Fibroblast of lung (primary cell): ENCODE data around the gene COL16A1. TPM values are rescaled to one million over a fixed set of nuclear protein-coding genes. Genes with fewer than 3 reads are reported as not detected.

Experiments
- DNase-seq, 2 donors: peaks; one replicate each; pipeline versions ENCODE4 v3.0.0 to v3.0.0-alpha.2; 2010; ENCODE audit warnings: low read depth in 2 of 2
- H2AFZ ChIP-seq: 2 replicates; pipeline ENCODE4 v1.5.1; 2012; ENCODE audit warnings: low read length, control low read depth, inconsistent platforms
- H3K27ac ChIP-seq: 2 replicates; pipeline ENCODE4 v1.5.1; 2011; ENCODE audit warnings: low read length, control low read depth; ENCODE audit not compliant: insufficient read depth
- H3K27me3 ChIP-seq: 2 replicates; pipeline ENCODE4 v1.5.1; 2011; ENCODE audit warnings: mild to moderate bottlenecking, low read length; ENCODE audit not compliant: control insufficient read depth, insufficient read depth
- H3K36me3 ChIP-seq: 2 replicates; pipeline ENCODE4 v1.5.1; 2011; ENCODE audit warnings: low read length; ENCODE audit not compliant: control insufficient read depth, insufficient read depth
- H3K4me1 ChIP-seq: 2 replicates; pipeline ENCODE4 v1.5.1; 2011; ENCODE audit warnings: low read length; ENCODE audit not compliant: control insufficient read depth, insufficient read depth; ENCODE audit errors: extremely low read depth
- H3K4me2 ChIP-seq: 2 replicates; pipeline ENCODE4 v1.5.1; 2011; ENCODE audit warnings: low read length, control low read depth; ENCODE audit not compliant: insufficient read depth; ENCODE audit errors: extremely low read depth
- H3K4me3 ChIP-seq, 4 experiments: fragments of 200-600 bp in 1 of 4; sonication (generic) in 1 of 4; replicated peaks in 1 of 4; 2 replicates each; pipeline ENCODE4 v1.5.1; 2011 to 2016; ENCODE audit warnings: low read length in 4 of 4, low read depth in 3 of 4, mild to moderate bottlenecking in 3 of 4, control low read depth in 2 of 4, inconsistent platforms in 1 of 4, mixed read lengths in 1 of 4; ENCODE audit not compliant: insufficient read depth in 1 of 4; ENCODE audit errors: control extremely low read depth in 1 of 4
- H3K79me2 ChIP-seq: 2 replicates; pipeline ENCODE4 v1.5.1; 2012; ENCODE audit warnings: mild to moderate bottlenecking, low read length, inconsistent platforms; ENCODE audit not compliant: control insufficient read depth, insufficient read depth
- H3K9ac ChIP-seq: 2 replicates; pipeline ENCODE4 v1.5.1; 2011; ENCODE audit warnings: mild to moderate bottlenecking, low read length, control low read depth; ENCODE audit not compliant: insufficient read depth
- H3K9me3 ChIP-seq: 2 replicates; pipeline ENCODE4 v1.5.1; 2012; ENCODE audit warnings: low read depth, low read length; ENCODE audit not compliant: control insufficient read depth, insufficient read depth
- H4K20me1 ChIP-seq: 2 replicates; pipeline ENCODE4 v1.5.1; 2011; ENCODE audit warnings: low read length; ENCODE audit not compliant: control insufficient read depth, insufficient read depth; ENCODE audit errors: extremely low read depth
- EZH2 ChIP-seq: IDR thresholded peaks from 2 replicates; pipeline ENCODE4 v1.5.1; 2012; ENCODE audit warnings: low read length, control low read depth, mild to moderate bottlenecking; ENCODE audit errors: missing control alignments
- polyA plus RNA-seq, 2 donors: library from polyadenylated mRNA; depleted of rRNA in 1 of 2; stranded (reverse) in 1 of 2; unstranded in 1 of 2; fragments of >200 nt; gene quantifications; 2 replicates each; pipeline ENCODE4 v1.2.1, GENCODE V29; 2011 to 2012; ENCODE audit warnings: missing spikeins in 1 of 2
- total RNA-seq: library from RNA; depleted of rRNA; stranded (reverse); fragments of >200 nt; gene quantifications from 2 replicates; pipeline ENCODE4 v1.2.1, GENCODE V29; 2014
- TF ChIP-seq, protein P1 (sequence below), 2 donors: IDR thresholded peaks in 1 of 2; conservative IDR thresholded peaks in 1 of 2; 1 replicate in 1 of 2; 2 replicates in 1 of 2; pipeline ENCODE4 v1.5.1; 2011 to 2012; ENCODE audit warnings: low read length in 2 of 2, control low read depth in 1 of 2, inconsistent platforms in 1 of 2, low read depth in 1 of 2, mild to moderate bottlenecking in 1 of 2

The COL16A1 gene
- total and polyA plus RNA-seq, 2 donors (not counting 1 experiment from before 2014, with no cell fraction given) = 20.9 to 80.3 TPM

DNA sequence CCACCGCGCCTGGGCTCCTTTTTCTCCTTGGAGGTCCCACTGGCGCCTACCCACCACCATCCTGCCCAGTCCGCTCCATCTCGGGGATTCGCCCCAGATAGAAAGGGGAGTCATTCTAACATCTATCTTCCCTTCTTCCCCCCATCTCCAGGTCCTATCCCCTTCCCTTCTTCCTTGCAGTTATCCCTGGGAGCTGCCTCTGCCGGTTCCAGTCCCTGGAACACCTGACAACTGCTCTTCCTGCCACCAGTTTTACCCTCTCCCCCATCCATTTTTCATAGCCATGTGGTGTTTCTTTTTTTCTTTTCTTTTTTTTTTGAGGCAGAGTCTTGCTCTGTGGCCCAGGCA lies 12.0 kb upstream of the COL16A1 start:
- Histone ChIP-seq H3K9ac (no peak overlapping the region), H4K20me1 (no peaks in the 10 kb centered on the region), H3K4me3 (peak overlapping the region in 1 of 4 experiments; percentile 46), H3K27me3 (peaks cover 14% of the 10 kb centered on the region), H3K9me3 (no peaks in the 10 kb centered on the region), H3K27ac (no peak overlapping the region), H3K36me3 (no peaks in the 10 kb centered on the region), H3K4me1 (peaks cover 30% of the 10 kb centered on the region), H2AFZ (peak overlapping the region; percentile 21), H3K4me2 (peak overlapping the region; percentile 83), H3K79me2 (no peaks in the 10 kb centered on the region)
- no peak for DNase-seq
- TF ChIP-seq, protein P1, sequence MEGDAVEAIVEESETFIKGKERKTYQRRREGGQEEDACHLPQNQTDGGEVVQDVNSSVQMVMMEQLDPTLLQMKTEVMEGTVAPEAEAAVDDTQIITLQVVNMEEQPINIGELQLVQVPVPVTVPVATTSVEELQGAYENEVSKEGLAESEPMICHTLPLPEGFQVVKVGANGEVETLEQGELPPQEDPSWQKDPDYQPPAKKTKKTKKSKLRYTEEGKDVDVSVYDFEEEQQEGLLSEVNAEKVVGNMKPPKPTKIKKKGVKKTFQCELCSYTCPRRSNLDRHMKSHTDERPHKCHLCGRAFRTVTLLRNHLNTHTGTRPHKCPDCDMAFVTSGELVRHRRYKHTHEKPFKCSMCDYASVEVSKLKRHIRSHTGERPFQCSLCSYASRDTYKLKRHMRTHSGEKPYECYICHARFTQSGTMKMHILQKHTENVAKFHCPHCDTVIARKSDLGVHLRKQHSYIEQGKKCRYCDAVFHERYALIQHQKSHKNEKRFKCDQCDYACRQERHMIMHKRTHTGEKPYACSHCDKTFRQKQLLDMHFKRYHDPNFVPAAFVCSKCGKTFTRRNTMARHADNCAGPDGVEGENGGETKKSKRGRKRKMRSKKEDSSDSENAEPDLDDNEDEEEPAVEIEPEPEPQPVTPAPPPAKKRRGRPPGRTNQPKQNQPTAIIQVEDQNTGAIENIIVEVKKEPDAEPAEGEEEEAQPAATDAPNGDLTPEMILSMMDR (conservative IDR thresholded peaks at IDR 0.05 in 1 of 2, IDR thresholded peaks at IDR 0.05 in 1 of 2; ENCODE audit: low read depth in 1 of 2, low read length in 2 of 2) = no peak

GRCh38 chr1:31715087-31715872 lies 11.5 kb upstream of the COL16A1 start:
- no peaks in the 10 kb centered on the region for H3K9me3 ChIP-seq
- peak overlapping the region; percentile 87 for H2AFZ ChIP-seq
- H3K4me1 ChIP-seq = peaks cover 30% of the 10 kb centered on the region
- H3K36me3 ChIP-seq = no peaks in the 10 kb centered on the region
- no peaks in the 10 kb centered on the region for H4K20me1 ChIP-seq
- peak overlapping the region; percentile 83 for H3K4me2 ChIP-seq
- H3K27ac ChIP-seq = peak overlapping the region; percentile 86
- no peaks in the 10 kb centered on the region for H3K79me2 ChIP-seq
- peaks cover 14% of the 10 kb centered on the region for H3K27me3 ChIP-seq
- H3K9ac ChIP-seq = peak overlapping the region; percentile 69
- H3K4me3 ChIP-seq = peak overlapping the region; percentile 15 to 46 (median 20)
- peak; percentile 89 to 91 for DNase-seq
- TF ChIP-seq, protein P1 (conservative IDR thresholded peaks at IDR 0.05 in 1 of 2, IDR thresholded peaks at IDR 0.05 in 1 of 2; ENCODE audit: low read depth in 1 of 2, low read length in 2 of 2) = peak; percentile 86 to 96
- no peak for TF ChIP-seq EZH2

GRCh38 chr1:31714442-31715086 lies 10.7 kb upstream of the COL16A1 start:
- no peaks in the 10 kb centered on the region for H3K79me2 ChIP-seq
- peak overlapping the region; percentile 86 for H3K27ac ChIP-seq
- H3K27me3 ChIP-seq = peaks cover 14% of the 10 kb centered on the region
- no peak overlapping the region for H2AFZ ChIP-seq
- H3K4me3 ChIP-seq = peak overlapping the region in 2 of 4 experiments; percentile 12 to 27
- TF ChIP-seq EZH2 = no peak
- TF ChIP-seq, protein P1 (conservative IDR thresholded peaks at IDR 0.05 in 1 of 2, IDR thresholded peaks at IDR 0.05 in 1 of 2; ENCODE audit: low read depth in 1 of 2, low read length in 2 of 2) = peak; percentile 37 to 47
- peak overlapping the region; percentile 69 for H3K9ac ChIP-seq
- peak; percentile 70 to 78 for DNase-seq
- H3K9me3 ChIP-seq = no peaks in the 10 kb centered on the region
- H3K4me2 ChIP-seq = peak overlapping the region; percentile 61
- peaks cover 30% of the 10 kb centered on the region for H3K4me1 ChIP-seq
- H4K20me1 ChIP-seq = no peaks in the 10 kb centered on the region
- no peaks in the 10 kb centered on the region for H3K36me3 ChIP-seq
